ENCODE data around the gene ZNF587.
"Not testable (repeated sequence)": the region's sequence is repeated elsewhere in the genome, so short reads cannot be mapped to it uniquely, and the experiment has no call there.

ZNF587 gene

DNA sequence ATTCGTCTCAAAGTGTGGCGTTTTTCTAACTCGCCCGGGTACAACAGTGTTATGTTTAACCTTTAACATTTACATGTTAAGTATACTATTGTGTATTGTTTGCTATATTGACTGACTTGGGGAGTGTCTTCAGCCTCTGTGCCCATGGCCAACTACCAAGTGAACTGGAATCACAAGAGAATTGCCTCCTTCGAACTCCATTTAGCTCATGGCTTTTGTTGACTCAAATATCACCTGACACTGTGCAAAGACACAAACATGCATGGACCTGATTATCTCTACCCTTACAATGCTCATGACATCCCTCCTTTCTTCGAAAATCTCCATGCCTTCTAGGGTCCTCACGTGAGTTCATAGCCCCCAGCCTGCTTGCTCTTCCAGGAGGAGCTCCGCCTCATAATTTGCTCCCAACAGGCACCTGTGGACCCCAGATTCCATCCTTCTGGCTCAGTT lies 38.5 kb downstream of the ZNF587 start:
- DNase-seq = no peak

- DNase-seq = no peak
These were observed 39.0 kb downstream of the ZNF587 start, which contains the start of gene ZNF814 for GRCh38 chr19:57888560-57889231. Gene ZNF814, minus strand, starts transcription at chr19:57889037. Its CDS starts 235 bp downstream, at chr19:57888802.

GRCh38 chr19:57890706-57891105 lies 41.0 kb downstream of the ZNF587 start:
- DNase-seq = not testable (repeated sequence)

DNA sequence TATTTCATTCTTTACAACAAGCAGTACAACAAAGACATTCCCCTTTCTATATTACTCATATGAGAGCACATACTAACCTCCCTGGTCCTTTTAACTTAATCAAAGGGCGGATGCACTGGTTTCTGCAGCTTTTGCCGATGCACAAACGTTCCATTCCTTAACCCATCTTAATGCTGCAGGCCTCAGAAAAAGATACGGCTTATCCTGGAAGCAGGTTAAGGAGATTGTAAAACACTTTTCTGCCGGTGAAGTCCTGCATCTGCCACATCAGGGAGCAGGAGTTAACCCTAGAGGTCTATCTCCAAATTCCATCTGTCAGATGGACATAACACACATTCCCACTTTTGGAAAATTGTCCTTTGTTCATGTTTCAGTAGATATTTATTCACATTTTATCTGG lies 50.7 kb downstream of the ZNF587 start:
- no peak for DNase-seq

DNA sequence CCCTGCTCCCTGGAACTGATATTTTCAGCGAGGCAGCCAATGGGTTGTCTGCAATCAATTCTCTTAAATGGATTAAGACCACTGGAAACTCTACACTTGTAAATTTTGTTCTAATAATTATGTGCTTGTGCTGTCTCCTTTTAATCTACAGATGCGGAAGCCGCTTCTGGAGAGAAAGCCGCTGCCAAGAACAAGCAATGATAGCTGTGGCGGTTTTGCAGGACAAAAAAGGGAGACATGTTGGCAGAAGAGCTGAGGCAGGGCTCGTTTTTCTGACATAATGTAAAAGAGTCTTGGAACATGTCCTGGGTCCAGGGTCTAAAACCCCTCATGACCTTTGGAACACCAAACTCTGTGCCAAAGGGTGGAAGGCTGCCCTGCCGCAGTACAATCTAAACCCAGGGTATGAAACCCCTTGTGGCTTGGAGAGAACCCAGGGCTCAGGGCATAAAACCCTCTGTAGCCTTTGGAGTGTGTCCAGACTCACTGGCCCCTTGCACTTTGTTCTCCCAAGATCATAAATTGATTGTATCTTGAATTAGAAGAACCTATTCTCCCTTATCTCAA lies 54.0 kb downstream of the ZNF587 start:
- DNase-seq = no peak

DNA sequence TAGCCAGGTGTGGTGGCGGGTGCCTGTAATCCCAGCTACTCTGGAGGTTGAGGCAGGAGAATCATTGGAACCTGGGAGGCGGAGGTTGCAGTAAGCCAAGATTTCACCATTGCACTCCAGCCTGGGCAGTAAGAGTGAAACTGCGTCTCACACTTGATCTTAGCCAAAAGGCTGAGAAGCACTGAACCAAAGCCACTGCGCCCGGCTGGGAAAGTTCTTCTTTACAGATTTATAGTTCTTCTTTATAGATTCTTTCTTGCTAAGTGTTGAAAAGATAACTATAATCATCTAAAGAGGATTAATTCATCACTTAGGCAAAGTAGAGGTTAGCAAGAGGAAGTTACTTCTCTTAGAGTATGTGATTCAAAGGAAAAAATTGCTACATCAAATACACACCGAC lies 55.6 kb downstream of the ZNF587 start:
- no peak for DNase-seq

DNA sequence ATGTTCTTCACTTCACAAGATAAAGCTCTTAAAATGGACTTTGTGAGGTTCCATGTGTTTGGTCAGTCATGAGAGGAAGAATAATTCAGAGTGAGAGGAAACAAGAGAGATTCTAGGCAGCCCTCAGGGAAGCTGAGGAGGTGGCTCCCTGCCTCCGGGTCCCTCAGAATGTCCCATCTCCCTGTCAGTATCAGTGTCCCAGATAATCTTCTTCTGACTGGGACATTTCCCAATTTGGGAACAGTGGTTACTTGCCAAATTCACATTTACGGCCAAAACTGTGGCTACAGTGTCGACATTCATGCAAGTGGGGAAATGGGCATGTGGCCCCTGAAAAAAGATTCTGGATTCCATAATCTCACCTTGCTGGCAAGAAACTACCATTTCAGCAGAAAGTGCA lies 57.7 kb downstream of the ZNF587 start:
- no peak for DNase-seq

DNA sequence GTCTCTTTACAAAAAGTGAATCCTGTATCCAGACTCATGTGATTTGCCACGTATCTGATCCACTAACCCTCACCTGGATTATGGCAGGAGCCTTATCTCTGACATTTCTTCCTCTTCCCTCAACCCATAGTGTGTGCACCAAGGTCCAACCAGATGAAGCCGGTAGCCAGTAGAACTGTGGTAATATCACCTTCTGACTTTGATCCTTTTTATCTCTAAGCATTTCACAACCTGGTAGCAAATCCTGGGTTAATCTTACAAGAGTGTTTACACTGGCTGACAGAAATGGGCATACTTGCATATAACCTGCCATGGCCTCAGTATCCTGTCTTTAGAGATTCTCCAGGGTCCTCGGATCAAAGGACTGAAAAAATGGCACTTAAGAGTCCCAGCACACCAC lies 64.9 kb downstream of the ZNF587 start:
- DNase-seq = no peak

All from MV-4-11 (cell line).